ENCODE data around the gene CD22. TPM values are rescaled to one million over a fixed set of nuclear protein-coding genes. Genes with fewer than 3 reads are reported as not detected.

CD22 gene
- total and polyA plus RNA-seq, 8 donors = 0.32 to 2.1 (median 0.71) TPM

GRCh38 chr19:35288906-35289305 is 40.1 kb upstream of the CD22 start:
- Histone ChIP-seq H3K36me3 (no peaks in the 10 kb centered on the region), H3K9me3 (no peaks in the 10 kb centered on the region), H3K4me1 (no peaks in the 10 kb centered on the region), H3K27me3 (no peaks in the 10 kb centered on the region), H3K4me3 (no peak overlapping the region), H3K27ac (no peak overlapping the region)
- intact Hi-C loops (cut with DNase I) = no loop called here
- FAIRE-seq (no peak), DNase-seq (no peak), ATAC-seq (no peak)
- TF ChIP-seq CTCF (IDR thresholded peaks at IDR 0.05) = no peak
- 77 to 81% methylated on average over 5 of the region's 5 CpGs for WGBS, 2 donors

- H3K27me3 ChIP-seq = no peaks in the 10 kb centered on the region
- 64% methylated on average over 20 of the region's 20 CpGs for whole genome bisulfite sequencing, 2 donors
- H3K9me3 ChIP-seq = no peaks in the 10 kb centered on the region
- H3K36me3 ChIP-seq = no peaks in the 10 kb centered on the region
- intact Hi-C loops (cut with DNase I) = no loop called here
- H3K4me1 ChIP-seq = no peaks in the 10 kb centered on the region
- H3K4me3 ChIP-seq = no peak overlapping the region
- no peak overlapping the region for H3K27ac ChIP-seq
- FAIRE-seq (no peak), ATAC-seq (peak in 1 of 4 donors; percentile 21), DNase-seq (no peak)
- no peak for TF ChIP-seq CTCF (IDR thresholded peaks at IDR 0.05)
Measured at GRCh38 chr19:35290381-35291127, 38.4 kb upstream of the CD22 start.

GRCh38 chr19:35291259-35291658 is 37.7 kb upstream of the CD22 start:
- no peak for FAIRE-seq
- Histone ChIP-seq H3K4me3 (no peak overlapping the region), H3K4me1 (no peaks in the 10 kb centered on the region), H3K27me3 (no peaks in the 10 kb centered on the region), H3K27ac (no peak overlapping the region), H3K36me3 (no peaks in the 10 kb centered on the region), H3K9me3 (no peaks in the 10 kb centered on the region)
- 69% methylated on average over 6 of the region's 6 CpGs for WGBS, 2 donors
- intact Hi-C loops (cut with DNase I) = no loop called here
- no peak for DNase-seq
- no peak for TF ChIP-seq CTCF (IDR thresholded peaks at IDR 0.05)
- ATAC-seq = no peak

- no peak for TF ChIP-seq CTCF (IDR thresholded peaks at IDR 0.05)
- Histone ChIP-seq H3K4me1 (no peaks in the 10 kb centered on the region), H3K27me3 (no peaks in the 10 kb centered on the region), H3K36me3 (no peaks in the 10 kb centered on the region), H3K9me3 (no peaks in the 10 kb centered on the region), H3K4me3 (no peak within 1 kb of the TSS), H3K27ac (no peak within 1 kb of the TSS)
- ATAC-seq (no peak), DNase-seq (no peak), FAIRE-seq (no peak)
- intact Hi-C loops (cut with DNase I) = no loop called here
- WGBS, 2 donors = 51 to 56% methylated on average over 12 of the region's 12 CpGs
Measured at GRCh38 chr19:35291916-35292315, 37.1 kb upstream of the CD22 start, which contains the start of gene MAG. MAG (plus strand) TSS chr19:35292161; CDS start chr19:35295409, 3,248 bp downstream.

Measured in pancreas (tissue), 10 donors.